Trophoblast cell (in vitro differentiated cells and primary cell): ENCODE data around the gene TMEFF1.

Experiments
- DNase-seq, 2 donors: peaks; one replicate each; pipeline ENCODE4 v3.0.0-alpha.2; 2016
- H2AFZ ChIP-seq: 2 replicates; pipeline ENCODE4 v1.6.1; 2013; ENCODE audit warnings: low read length, moderate library complexity, mild to moderate bottlenecking; ENCODE audit not compliant: insufficient read depth, poor library complexity
- H2AK5ac ChIP-seq: 2 replicates; pipeline ENCODE4 v1.6.1; 2013; ENCODE audit warnings: mild to moderate bottlenecking, low read length
- H2BK120ac ChIP-seq: 2 replicates; pipeline ENCODE4 v1.6.1; 2013; ENCODE audit warnings: low read length, mild to moderate bottlenecking, moderate library complexity; ENCODE audit not compliant: insufficient read depth, poor library complexity
- H2BK12ac ChIP-seq: 2 replicates; pipeline ENCODE4 v1.6.1; 2013; ENCODE audit warnings: mild to moderate bottlenecking, low read length, moderate library complexity
- H2BK5ac ChIP-seq: 2 replicates; pipeline ENCODE4 v1.6.1; 2013; ENCODE audit warnings: low read length, low read depth, moderate library complexity, mild to moderate bottlenecking; ENCODE audit not compliant: poor library complexity
- H3K14ac ChIP-seq: 2 replicates; pipeline ENCODE4 v1.6.1; 2013; ENCODE audit warnings: mild to moderate bottlenecking, low read length
- H3K18ac ChIP-seq: 2 replicates; pipeline ENCODE4 v1.6.1; 2013; ENCODE audit warnings: mild to moderate bottlenecking, low read length
- H3K23ac ChIP-seq: 2 replicates; pipeline ENCODE4 v1.6.1; 2013; ENCODE audit warnings: low read length
- H3K27ac ChIP-seq: 2 replicates; pipeline ENCODE4 v1.5.1; 2013; ENCODE audit warnings: low read depth, mild to moderate bottlenecking, inconsistent platforms, low read length, moderate library complexity
- H3K27me3 ChIP-seq: 2 replicates; pipeline ENCODE4 v1.6.1; 2013; ENCODE audit warnings: inconsistent platforms, mild to moderate bottlenecking, low read length, moderate library complexity; ENCODE audit not compliant: insufficient read depth
- H3K36me3 ChIP-seq, 2 experiments: 1 replicate in 1 of 2; 2 replicates in 1 of 2; pipeline ENCODE4 v1.6.1; 2013; ENCODE audit warnings: low read length in 2 of 2, mild to moderate bottlenecking in 2 of 2, moderate library complexity in 1 of 2; ENCODE audit not compliant: insufficient read depth in 2 of 2, control insufficient read depth in 1 of 2
- H3K4ac ChIP-seq: 2 replicates; pipeline ENCODE4 v1.6.1; 2013; ENCODE audit warnings: low read depth, mild to moderate bottlenecking, low read length, moderate library complexity
- H3K4me1 ChIP-seq, 2 experiments: 1 replicate in 1 of 2; 2 replicates in 1 of 2; pipeline ENCODE4 v1.6.1; 2013; ENCODE audit warnings: low read length in 2 of 2, mild to moderate bottlenecking in 2 of 2, moderate library complexity in 1 of 2; ENCODE audit not compliant: insufficient read depth in 2 of 2, control insufficient read depth in 1 of 2
- H3K4me2 ChIP-seq: 2 replicates; pipeline ENCODE4 v1.6.1; 2013; ENCODE audit warnings: inconsistent platforms, mild to moderate bottlenecking, low read length, moderate library complexity
- H3K4me3 ChIP-seq: 2 replicates; pipeline ENCODE4 v1.5.1; 2013; ENCODE audit warnings: mild to moderate bottlenecking, low read depth, low read length, inconsistent platforms
- H3K79me1 ChIP-seq: one replicate; pipeline ENCODE4 v1.6.1; 2013; ENCODE audit warnings: low read length
- H3K79me2 ChIP-seq: 2 replicates; pipeline ENCODE4 v1.6.1; 2013; ENCODE audit warnings: low read length, mild to moderate bottlenecking; ENCODE audit not compliant: control insufficient read depth, insufficient read depth, poor library complexity
- H3K9ac ChIP-seq: 2 replicates; pipeline ENCODE4 v1.6.1; 2013; ENCODE audit warnings: mild to moderate bottlenecking, low read length
- H3K9me3 ChIP-seq: 2 replicates; pipeline ENCODE4 v1.6.1; 2013; ENCODE audit warnings: low read depth, mild to moderate bottlenecking, control low read depth, inconsistent platforms, low read length; ENCODE audit not compliant: insufficient read depth
- H4K12ac ChIP-seq: 2 replicates; pipeline ENCODE4 v1.6.1; 2013; ENCODE audit warnings: low read depth, mild to moderate bottlenecking, low read length, moderate library complexity
- H4K8ac ChIP-seq: 2 replicates; pipeline ENCODE4 v1.6.1; 2013; ENCODE audit warnings: low read depth, mild to moderate bottlenecking, low read length, moderate library complexity
- H4K91ac ChIP-seq: one replicate; pipeline ENCODE4 v1.6.1; 2013; ENCODE audit warnings: low read depth, mild to moderate bottlenecking, low read length, moderate library complexity
- WGBS: extraction: QIAGEN DNeasy Blood & Tissue Kit; methylation state at CpG from one replicate; pipeline ENCODE4 v1.1.7; 2013; ENCODE audit warnings: missing lambda C conversion rate; ENCODE audit not compliant: insufficient read length, insufficient coverage; ENCODE audit errors: extremely low coverage; 5-methylcytosine and 5-hydroxymethylcytosine counted together

Gene TMEFF1

GRCh38 chr9:100540327-100540726 lies 67.4 kb downstream of the TMEFF1 start:
- H3K4me2 ChIP-seq: no peak overlapping the region
- H3K9me3 ChIP-seq: peaks cover 4% of the 10 kb centered on the region
- no peak overlapping the region for H3K14ac ChIP-seq
- H4K8ac ChIP-seq: no peak overlapping the region
- no peak overlapping the region for H3K27ac ChIP-seq
- no peak overlapping the region for H2BK5ac ChIP-seq
- H3K9ac ChIP-seq: no peak overlapping the region
- H3K27me3 ChIP-seq: no peaks in the 10 kb centered on the region
- no peak overlapping the region for H3K18ac ChIP-seq
- no peak overlapping the region for H4K12ac ChIP-seq
- no peak overlapping the region for H3K4ac ChIP-seq
- DNase-seq: no peak
- H3K4me1 ChIP-seq: no peaks in the 10 kb centered on the region
- no peak overlapping the region for H2AK5ac ChIP-seq
- no peak overlapping the region for H4K91ac ChIP-seq
- H2AFZ ChIP-seq: no peak overlapping the region
- peaks cover 15 to 18% of the 10 kb centered on the region in 2 experiments for H3K36me3 ChIP-seq
- H2BK120ac ChIP-seq: no peak overlapping the region
- no peak overlapping the region for H3K4me3 ChIP-seq
- WGBS: no CpG with 5 or more reads among the region's 12 CpGs
- H2BK12ac ChIP-seq: no peak overlapping the region
- H3K23ac ChIP-seq: no peak overlapping the region
- no peaks in the 10 kb centered on the region for H3K79me2 ChIP-seq
- no peaks in the 10 kb centered on the region for H3K79me1 ChIP-seq

DNA sequence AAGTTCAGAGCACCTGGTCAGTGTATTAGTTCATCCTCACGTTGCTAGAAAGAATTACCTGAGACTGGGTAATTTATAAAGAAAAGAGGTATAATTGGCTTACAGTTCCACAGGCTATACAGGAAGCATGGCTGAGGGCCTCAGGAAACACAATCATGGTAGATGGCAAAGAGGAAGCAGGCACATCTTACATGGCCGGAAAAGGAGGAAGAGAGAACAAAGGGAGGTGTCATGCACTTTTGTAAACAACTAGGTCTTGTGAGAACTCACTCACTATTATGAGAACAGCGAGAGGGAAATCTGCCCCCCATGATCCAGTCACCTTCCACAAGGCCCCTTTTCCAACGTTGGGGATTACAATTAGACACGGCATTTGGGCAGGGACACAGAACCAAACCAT lies 76.1 kb downstream of the TMEFF1 start:
- no peak overlapping the region for H4K8ac ChIP-seq
- peaks cover 5% of the 10 kb centered on the region for H3K9me3 ChIP-seq
- no peak overlapping the region for H3K9ac ChIP-seq
- no peak overlapping the region for H3K4me3 ChIP-seq
- H3K23ac ChIP-seq: no peak overlapping the region
- H2BK12ac ChIP-seq: no peak overlapping the region
- no peak overlapping the region for H3K27ac ChIP-seq
- no peaks in the 10 kb centered on the region for H3K79me1 ChIP-seq
- no peak overlapping the region for H4K91ac ChIP-seq
- H3K36me3 ChIP-seq: peaks cover 10 to 13% of the 10 kb centered on the region in 2 experiments
- H2BK120ac ChIP-seq: no peak overlapping the region
- H3K4me1 ChIP-seq: no peaks in the 10 kb centered on the region
- H3K4me2 ChIP-seq: no peak overlapping the region
- H4K12ac ChIP-seq: no peak overlapping the region
- no CpG with 5 or more reads among the region's 5 CpGs for WGBS
- H3K14ac ChIP-seq: no peak overlapping the region
- H3K18ac ChIP-seq: no peak overlapping the region
- no peak overlapping the region for H2AFZ ChIP-seq
- H3K79me2 ChIP-seq: no peaks in the 10 kb centered on the region
- H2AK5ac ChIP-seq: no peak overlapping the region
- H3K27me3 ChIP-seq: no peaks in the 10 kb centered on the region
- no peak overlapping the region for H3K4ac ChIP-seq
- DNase-seq: no peak
- H2BK5ac ChIP-seq: no peak overlapping the region

DNA sequence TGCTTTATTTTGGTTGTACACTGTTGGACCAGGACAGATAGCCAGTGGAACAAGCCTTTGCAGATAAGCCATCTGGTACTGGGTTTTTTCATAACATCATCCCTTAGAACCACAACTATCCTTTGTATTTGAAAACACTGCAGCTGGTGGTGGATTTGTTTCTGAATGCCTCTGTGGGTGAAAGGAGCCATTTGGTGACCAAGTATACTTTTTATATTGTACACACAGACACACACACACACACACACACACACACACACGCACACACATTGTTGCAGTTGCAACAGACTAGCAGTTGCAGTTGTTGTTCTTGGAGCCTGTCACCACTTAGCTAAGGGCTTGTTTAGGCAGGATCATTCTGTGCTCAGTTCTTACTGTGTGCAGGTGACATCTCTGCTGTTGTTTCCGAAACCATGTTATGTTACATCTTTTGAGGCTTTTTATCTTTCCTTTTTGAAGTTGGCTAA lies 82.0 kb downstream of the TMEFF1 start:
- H3K27me3 ChIP-seq: no peaks in the 10 kb centered on the region
- H4K91ac ChIP-seq: no peak overlapping the region
- WGBS: no CpG with 5 or more reads among the region's 2 CpGs
- no peak overlapping the region for H3K9ac ChIP-seq
- H2BK120ac ChIP-seq: no peak overlapping the region
- no peak overlapping the region for H3K23ac ChIP-seq
- no peak overlapping the region for H4K8ac ChIP-seq
- no peak for DNase-seq
- H3K4me1 ChIP-seq: no peaks in the 10 kb centered on the region
- no peak overlapping the region for H3K4ac ChIP-seq
- no peak overlapping the region for H2AK5ac ChIP-seq
- H3K9me3 ChIP-seq: no peaks in the 10 kb centered on the region
- H2BK12ac ChIP-seq: no peak overlapping the region
- H3K36me3 ChIP-seq: no peaks in the 10 kb centered on the region
- no peak overlapping the region for H2BK5ac ChIP-seq
- H4K12ac ChIP-seq: no peak overlapping the region
- H2AFZ ChIP-seq: no peak overlapping the region
- no peaks in the 10 kb centered on the region for H3K79me1 ChIP-seq
- no peak overlapping the region for H3K14ac ChIP-seq
- H3K27ac ChIP-seq: no peak overlapping the region
- no peaks in the 10 kb centered on the region for H3K79me2 ChIP-seq
- H3K4me3 ChIP-seq: no peak overlapping the region
- no peak overlapping the region for H3K18ac ChIP-seq
- no peak overlapping the region for H3K4me2 ChIP-seq

- Histone ChIP-seq H3K18ac (no peak overlapping the region), H4K91ac (no peak overlapping the region), H3K4ac (no peak overlapping the region), H2AFZ (no peak overlapping the region), H3K9ac (no peak overlapping the region), H3K79me2 (no peaks in the 10 kb centered on the region), H3K27me3 (no peaks in the 10 kb centered on the region), H3K4me2 (no peak overlapping the region), H3K4me3 (no peak overlapping the region), H4K8ac (no peak overlapping the region), H3K9me3 (no peaks in the 10 kb centered on the region), H3K36me3 (no peaks in the 10 kb centered on the region), H2BK120ac (no peak overlapping the region), H3K27ac (no peak overlapping the region), H3K14ac (no peak overlapping the region), H3K79me1 (no peaks in the 10 kb centered on the region), H2BK12ac (no peak overlapping the region), H4K12ac (no peak overlapping the region), H3K4me1 (no peaks in the 10 kb centered on the region), H2AK5ac (no peak overlapping the region), H2BK5ac (no peak overlapping the region), H3K23ac (no peak overlapping the region)
- DNase-seq: no peak
- WGBS: no CpG with 5 or more reads among the region's 1 CpG
Measured at GRCh38 chr9:100555471-100555870, 82.5 kb downstream of the TMEFF1 start.
